ENCODE data around the gene ESR1. TPM values are rescaled to one million over a fixed set of nuclear protein-coding genes. Genes with fewer than 3 reads are reported as not detected.

The ESR1 gene
- total RNA-seq, 1 experiment from 2014 or later: not detected

DNA sequence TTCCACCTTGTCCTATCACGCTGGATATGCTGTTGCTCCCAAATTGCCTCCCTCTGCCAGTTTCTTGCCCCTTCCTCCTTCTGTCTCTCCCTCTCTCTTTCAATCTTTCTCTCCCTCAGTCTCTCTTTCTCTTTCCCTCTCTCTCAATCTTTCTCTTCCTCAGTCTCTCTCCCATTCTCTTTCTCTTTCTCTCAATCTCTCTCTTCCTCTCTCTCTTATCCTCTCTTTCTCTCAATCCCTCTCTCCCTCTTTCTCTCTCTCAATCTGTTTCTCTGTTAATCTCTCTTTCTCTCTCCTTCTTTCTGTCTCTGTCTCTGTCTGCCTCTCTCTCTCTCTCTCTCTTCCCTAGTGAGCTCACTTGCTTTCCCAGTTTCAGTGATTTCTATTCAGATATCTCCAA lies 245.8 kb downstream of the ESR1 start:
- Mint-ChIP-seq H3K4me3 (no peak overlapping the region), H3K4me1 (peaks cover 11 to 16% of the 10 kb centered on the region in 2 experiments), H3K9me3 (no peaks in the 10 kb centered on the region), H3K27ac (no peak overlapping the region), H3K36me3 (ENCODE audit: insufficient read depth in 1 of 3, low read depth in 3 of 3) (no peaks in the 10 kb centered on the region), H3K27me3 (ENCODE audit: low read depth) (no peaks in the 10 kb centered on the region)
- H3K23me2 ChIP-seq (ENCODE audit: insufficient read length, low read depth, low read length, poor library complexity, severe bottlenecking): no peaks in the 10 kb centered on the region
- H4K8ac ChIP-seq (replicated peaks; ENCODE audit: insufficient read length, low read depth, low read length): no peak overlapping the region
- H4K20me1 ChIP-seq (ENCODE audit: control insufficient read depth, insufficient read depth, insufficient read length): no peaks in the 10 kb centered on the region
- H3K9ac ChIP-seq (ENCODE audit: extremely low read depth, insufficient read length, low read length): no peak overlapping the region
- H3K4ac ChIP-seq (ENCODE audit: low read depth, low read length): no peak overlapping the region
- no peak for DNase-seq
- H3K79me1 ChIP-seq (ENCODE audit: insufficient read depth, low read depth, low read length, poor library complexity, severe bottlenecking): no peaks in the 10 kb centered on the region
- no peak overlapping the region for H3K56ac ChIP-seq (ENCODE audit: insufficient read length, low read depth, low read length)
- H2BK15ac ChIP-seq (ENCODE audit: low read depth, low read length): no peak overlapping the region
- H2BK12ac ChIP-seq (ENCODE audit: insufficient read length, low read depth, low read length): no peak overlapping the region
- no CpG with 5 or more reads among the region's 1 CpG for WGBS (ENCODE audit: extremely low coverage, insufficient read length, low lambda C conversion rate)
- TF ChIP-seq, protein P1, sequence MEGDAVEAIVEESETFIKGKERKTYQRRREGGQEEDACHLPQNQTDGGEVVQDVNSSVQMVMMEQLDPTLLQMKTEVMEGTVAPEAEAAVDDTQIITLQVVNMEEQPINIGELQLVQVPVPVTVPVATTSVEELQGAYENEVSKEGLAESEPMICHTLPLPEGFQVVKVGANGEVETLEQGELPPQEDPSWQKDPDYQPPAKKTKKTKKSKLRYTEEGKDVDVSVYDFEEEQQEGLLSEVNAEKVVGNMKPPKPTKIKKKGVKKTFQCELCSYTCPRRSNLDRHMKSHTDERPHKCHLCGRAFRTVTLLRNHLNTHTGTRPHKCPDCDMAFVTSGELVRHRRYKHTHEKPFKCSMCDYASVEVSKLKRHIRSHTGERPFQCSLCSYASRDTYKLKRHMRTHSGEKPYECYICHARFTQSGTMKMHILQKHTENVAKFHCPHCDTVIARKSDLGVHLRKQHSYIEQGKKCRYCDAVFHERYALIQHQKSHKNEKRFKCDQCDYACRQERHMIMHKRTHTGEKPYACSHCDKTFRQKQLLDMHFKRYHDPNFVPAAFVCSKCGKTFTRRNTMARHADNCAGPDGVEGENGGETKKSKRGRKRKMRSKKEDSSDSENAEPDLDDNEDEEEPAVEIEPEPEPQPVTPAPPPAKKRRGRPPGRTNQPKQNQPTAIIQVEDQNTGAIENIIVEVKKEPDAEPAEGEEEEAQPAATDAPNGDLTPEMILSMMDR (conservative IDR thresholded peaks at IDR 0.05): no peak
- H2BK120ac ChIP-seq (ENCODE audit: low read depth, low read length, poor library complexity, severe bottlenecking): no peak overlapping the region
- H2AK5ac ChIP-seq (ENCODE audit: insufficient read length, low read length): no peak overlapping the region
- no peak overlapping the region for H3K23ac ChIP-seq (ENCODE audit: insufficient read length, low read depth, low read length)
- H2AFZ ChIP-seq (ENCODE audit: low read length): no peak overlapping the region
- H3K27ac ChIP-seq (ENCODE audit: insufficient read length, low read depth, low read length): no peak overlapping the region
- no peak overlapping the region for H4K5ac ChIP-seq (ENCODE audit: insufficient read length, low read depth, low read length)
- no peak overlapping the region for H2BK20ac ChIP-seq (ENCODE audit: low read depth, low read length, poor library complexity, severe bottlenecking)
- H3K79me2 ChIP-seq (ENCODE audit: insufficient read depth, low read length): no peaks in the 10 kb centered on the region
- H4K91ac ChIP-seq (ENCODE audit: insufficient read length, low read depth, low read length): no peak overlapping the region
- H3K18ac ChIP-seq (ENCODE audit: insufficient read length, low read depth, low read length): no peak overlapping the region
- no peak overlapping the region for H3T11ph ChIP-seq (ENCODE audit: low read length)
- no peaks in the 10 kb centered on the region; the same call in 1 of the 2 replicates for H3K4me1 ChIP-seq (ENCODE audit: insufficient read depth, low read length)
- H2BK5ac ChIP-seq (ENCODE audit: insufficient read length, low read length): no peak overlapping the region
- no peak overlapping the region for H3K14ac ChIP-seq (ENCODE audit: insufficient read depth, low read length)
- no peak overlapping the region for H3K4me2 ChIP-seq (ENCODE audit: insufficient read depth, insufficient read length, low read length)
- no peaks in the 10 kb centered on the region for H3K9me3 ChIP-seq (ENCODE audit: control insufficient read depth, low read depth, low read length)
- no peaks in the 10 kb centered on the region for H3K27me3 ChIP-seq (ENCODE audit: insufficient read depth, low read length)
